DMS79 treated with DMSO at 0.1 percent for 48 hours (cell line): Measurements from ENCODE around the gene PMM2.
"Not testable (repeated sequence)": the region's sequence is repeated elsewhere in the genome, so short reads cannot be mapped to it uniquely, and the experiment has no call there.

Source experiments
- DNase-seq: peaks from one replicate; lab custom pipeline; 2025; lab: John Stamatoyannopoulos, UW

PMM2 gene

GRCh38 chr16:8818504-8819270 lies 21.0 kb downstream of the PMM2 start:
- no peak for DNase-seq

GRCh38 chr16:8819411-8820034 lies 21.9 kb downstream of the PMM2 start:
- DNase-seq = no peak

DNA sequence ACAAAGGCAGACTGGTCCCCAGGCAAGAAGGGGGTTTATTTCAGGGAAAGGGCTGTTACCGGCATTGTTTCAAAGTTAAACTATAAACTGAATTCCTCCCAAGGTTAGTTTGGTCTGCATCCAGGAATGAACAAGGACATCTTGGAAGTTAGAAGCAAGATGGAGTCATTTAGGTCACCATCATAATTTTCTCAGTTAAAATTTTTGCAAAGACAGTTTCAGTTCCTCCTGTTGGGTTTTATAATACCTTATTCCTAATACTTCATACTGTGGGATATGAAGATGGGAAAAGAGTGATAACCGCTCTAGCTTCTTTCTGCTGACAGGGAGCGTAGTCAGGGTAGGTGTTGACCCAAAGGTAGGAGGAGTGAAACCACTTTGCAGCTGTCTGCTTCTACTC lies 24.8 kb downstream of the PMM2 start:
- no peak for DNase-seq

GRCh38 chr16:8826278-8826879 lies 28.7 kb downstream of the PMM2 start:
- no peak for DNase-seq

- no peak for DNase-seq
Observed at GRCh38 chr16:8828541-8829165, 31.0 kb downstream of the PMM2 start.

DNA sequence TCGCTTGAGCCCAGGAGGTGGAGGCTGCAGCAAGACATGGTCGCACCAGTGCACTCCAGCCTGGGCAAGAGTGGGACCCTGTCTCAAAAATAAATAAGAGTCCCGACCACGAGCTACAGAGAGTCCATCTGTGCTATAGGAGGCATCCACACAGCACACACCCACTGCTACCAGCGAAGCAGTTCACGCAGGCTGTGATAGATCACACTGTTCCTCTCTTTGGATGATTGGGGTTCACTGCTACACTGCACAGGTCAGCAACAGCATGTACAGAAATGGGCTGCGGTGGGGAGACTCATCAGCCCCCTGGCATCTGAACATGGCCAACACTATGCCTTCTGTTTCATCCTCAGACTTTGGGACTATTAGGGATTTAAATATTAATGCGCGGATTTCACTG lies 33.8 kb downstream of the PMM2 start:
- DNase-seq = no peak

- DNase-seq = no peak
Observed at GRCh38 chr16:8831871-8832716, 34.5 kb downstream of the PMM2 start.

- DNase-seq = no peak
Observed at GRCh38 chr16:8832717-8833105, 35.1 kb downstream of the PMM2 start.

- DNase-seq = not testable (repeated sequence)
Observed at GRCh38 chr16:8836797-8837196, 39.2 kb downstream of the PMM2 start.

DNA sequence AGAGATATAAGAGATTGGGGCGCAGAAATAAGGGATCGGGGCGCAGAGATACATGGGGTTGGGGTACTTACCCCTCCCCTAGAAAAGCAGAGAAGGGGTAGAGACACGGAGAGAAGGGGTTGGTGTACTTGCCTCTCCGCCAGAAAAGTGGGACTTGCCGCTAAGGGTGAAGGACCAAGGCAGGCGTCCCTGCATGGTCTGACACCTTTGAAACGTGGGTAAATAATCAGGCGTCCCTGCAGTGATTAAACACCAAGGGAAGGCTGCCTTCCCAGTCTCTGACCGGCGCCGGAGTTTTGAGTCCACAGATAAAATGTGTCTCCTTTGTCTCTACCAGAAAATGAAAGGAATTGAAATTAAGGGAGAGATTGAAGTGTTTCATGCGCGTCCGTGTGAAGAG lies 40.0 kb downstream of the PMM2 start:
- DNase-seq = not testable (repeated sequence)

DNA sequence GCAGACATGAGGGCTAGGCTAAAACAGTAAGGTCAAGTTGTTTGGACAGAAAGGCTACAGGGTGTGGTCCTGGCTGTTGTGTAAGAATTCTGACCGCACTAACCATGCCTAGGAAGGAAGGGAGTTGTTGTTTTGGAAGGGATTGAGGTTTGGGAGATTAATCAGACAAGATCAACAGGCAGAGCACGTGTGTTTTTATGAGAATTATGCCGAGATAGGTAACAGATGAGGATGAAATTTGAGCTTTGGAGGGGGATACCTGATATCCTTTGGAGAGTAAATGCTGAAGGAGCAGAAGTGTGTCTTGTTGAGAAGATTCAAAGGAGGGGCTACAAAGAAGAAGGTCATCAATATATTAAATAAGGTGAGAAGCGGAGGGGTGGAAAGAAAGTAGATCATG lies 44.4 kb downstream of the PMM2 start:
- not testable (repeated sequence) for DNase-seq

DNA sequence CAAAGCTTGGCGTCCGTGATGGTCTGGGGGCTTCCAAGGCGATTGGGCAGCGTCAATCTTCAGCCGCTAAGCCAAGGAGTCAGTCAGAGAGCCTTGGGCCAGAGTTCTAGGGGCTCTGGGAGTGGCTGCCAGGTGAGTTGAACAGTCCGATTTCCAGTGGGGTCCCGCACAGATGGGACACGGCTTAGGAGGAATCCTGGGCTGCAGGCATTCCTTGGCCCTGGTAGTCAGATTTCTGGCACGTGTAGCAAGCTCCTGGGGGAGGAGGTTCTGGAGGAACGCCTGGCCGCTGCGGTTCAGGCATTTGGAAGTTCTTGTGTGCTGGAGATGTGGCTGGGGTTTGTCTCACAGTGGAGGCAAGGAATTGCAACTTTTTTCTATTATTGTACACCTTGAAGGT lies 45.7 kb downstream of the PMM2 start:
- DNase-seq = not testable (repeated sequence)

DNA sequence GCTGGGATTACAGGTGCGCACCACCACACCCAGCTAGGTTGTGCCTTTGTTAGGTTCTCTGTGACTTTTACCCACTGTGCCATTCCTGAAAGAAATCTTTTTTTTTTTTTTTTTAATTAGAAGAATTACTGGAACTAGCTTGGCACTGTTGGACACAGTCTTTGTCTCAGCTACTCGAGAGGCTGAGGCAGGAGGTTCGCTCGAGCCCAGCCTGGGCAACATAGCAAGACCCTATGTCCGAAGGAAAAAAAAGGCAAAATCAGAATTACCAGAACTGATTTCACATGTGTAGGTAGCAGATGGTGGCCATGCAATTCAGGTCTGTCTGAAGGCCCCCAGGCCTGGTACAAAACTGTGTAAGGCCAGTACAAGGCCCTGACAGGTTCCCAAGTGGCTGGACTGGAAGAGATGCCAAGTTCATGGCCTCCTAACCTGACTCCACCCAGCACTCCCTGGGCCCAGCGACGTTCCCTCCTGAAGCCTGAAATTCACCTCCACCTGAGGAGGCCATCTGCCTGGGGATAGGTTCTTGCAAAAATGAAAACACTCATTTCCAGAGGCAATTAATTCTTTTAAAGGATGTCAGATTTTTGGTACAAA lies 48.2 kb downstream of the PMM2 start:
- DNase-seq = no peak

GRCh38 chr16:8846401-8846932 lies 48.8 kb downstream of the PMM2 start:
- DNase-seq = no peak

GRCh38 chr16:8847145-8847544 lies 49.5 kb downstream of the PMM2 start:
- no peak for DNase-seq

GRCh38 chr16:8847623-8848022 lies 50.0 kb downstream of the PMM2 start:
- DNase-seq = no peak

DNA sequence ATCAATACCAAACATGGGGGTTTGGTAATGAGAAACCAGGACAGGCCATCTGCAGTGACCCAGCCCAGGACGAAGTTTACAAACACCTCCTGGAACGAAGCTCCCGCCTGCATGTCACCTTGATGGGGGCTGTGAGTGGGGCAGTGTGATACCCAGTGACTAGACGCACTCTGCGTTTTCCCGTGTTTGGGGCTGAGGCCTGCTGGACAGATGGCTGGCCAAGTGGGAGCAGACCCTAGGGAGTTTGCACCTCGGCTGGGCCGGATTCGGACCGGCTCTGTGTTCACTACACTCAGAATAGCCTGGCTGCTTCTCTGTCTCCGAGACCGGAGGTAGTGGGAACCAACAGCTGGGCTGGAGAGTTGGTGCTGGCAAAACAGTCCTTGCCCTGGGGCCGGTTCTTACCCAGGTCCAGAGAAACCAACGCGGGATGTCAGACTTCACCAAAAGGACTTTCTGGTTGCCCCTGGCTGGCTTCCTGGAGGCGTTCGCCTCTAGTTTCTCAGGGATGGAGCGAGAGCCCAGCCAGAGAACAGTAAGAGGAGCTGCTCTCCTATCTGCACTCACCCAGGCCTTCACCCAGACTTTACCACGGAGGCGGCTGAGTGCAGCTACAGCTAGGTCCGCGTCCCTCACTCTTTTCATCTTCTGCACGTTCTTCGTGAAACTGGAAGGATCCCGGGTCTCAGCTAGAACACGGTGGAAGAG lies 50.7 kb downstream of the PMM2 start:
- DNase-seq = no peak

- DNase-seq = no peak
Observed at GRCh38 chr16:8848939-8849391, 51.3 kb downstream of the PMM2 start.

DNA sequence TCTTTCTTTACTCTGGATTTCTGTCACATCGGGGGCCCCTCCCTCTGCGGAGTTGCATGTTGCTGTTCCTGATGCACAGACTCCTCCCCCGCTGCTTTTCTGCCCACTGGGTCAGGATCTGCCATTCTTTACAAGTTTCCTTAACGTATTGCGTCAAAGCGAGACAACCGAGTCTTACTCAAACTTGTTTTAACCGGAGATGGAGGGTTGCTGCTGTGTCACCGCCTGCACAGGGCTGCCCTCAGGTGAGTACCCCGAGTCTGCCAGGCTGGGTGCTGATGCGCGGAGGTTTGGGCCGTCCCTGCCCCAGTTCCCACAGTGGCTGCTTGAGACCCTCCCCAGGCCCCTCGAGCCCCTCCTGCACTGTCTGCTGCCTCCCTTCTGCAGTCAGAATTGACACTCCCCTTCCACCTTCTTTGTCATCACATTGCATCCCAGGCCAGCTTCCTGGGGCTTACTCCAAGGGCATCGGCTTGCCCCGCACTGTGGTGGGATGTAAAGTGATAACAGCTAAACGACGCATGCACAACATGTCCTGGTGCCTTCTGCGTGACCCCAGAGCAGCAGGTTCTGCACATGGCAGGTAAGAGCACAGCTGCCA lies 51.9 kb downstream of the PMM2 start:
- no peak for DNase-seq

DNA sequence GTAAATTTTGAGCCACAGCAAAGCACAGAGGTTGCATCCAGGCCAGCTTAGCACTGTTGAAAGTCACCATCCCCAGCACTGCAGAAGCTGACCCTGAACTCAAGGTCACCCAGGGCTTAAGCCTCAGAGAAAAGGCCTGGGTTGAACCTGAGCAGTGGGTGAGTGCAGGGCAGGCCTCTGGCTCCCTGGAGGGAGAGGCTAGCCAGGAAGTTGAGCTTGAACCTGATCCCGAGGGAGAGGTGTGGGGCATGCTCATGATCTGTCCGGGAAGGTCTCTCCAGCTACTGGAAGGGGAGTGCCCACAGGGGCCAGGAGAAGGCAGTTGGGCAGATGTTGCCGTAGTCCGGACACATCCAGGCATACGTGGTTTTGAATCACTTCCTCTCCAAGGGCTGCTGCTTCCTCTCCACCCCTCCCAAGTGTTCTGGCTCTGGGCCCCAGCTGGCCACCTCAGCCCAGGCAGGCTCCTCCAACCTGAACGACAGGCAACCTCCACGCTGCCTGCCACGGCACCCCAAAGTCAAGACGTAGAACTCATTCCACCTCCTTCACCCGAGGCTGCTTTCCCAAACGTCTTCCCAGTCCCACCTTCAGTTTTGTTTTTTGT lies 52.7 kb downstream of the PMM2 start:
- no peak for DNase-seq
